Activated CD8-positive, alpha-beta memory T cell treated with anti-CD3 and anti-CD28 coated beads for 4 hours (primary cell): ENCODE results near the gene ERRFI1.
"Not testable (repeated sequence)": the region's sequence is repeated elsewhere in the genome, so short reads cannot be mapped to it uniquely, and the experiment has no call there.

Experiments
- DNase-seq, 2 donors: peaks; one replicate each; pipeline ENCODE4 v3.0.0-alpha.2; 2020; ENCODE audit warnings: low read depth in 2 of 2

ERRFI1 gene

DNA sequence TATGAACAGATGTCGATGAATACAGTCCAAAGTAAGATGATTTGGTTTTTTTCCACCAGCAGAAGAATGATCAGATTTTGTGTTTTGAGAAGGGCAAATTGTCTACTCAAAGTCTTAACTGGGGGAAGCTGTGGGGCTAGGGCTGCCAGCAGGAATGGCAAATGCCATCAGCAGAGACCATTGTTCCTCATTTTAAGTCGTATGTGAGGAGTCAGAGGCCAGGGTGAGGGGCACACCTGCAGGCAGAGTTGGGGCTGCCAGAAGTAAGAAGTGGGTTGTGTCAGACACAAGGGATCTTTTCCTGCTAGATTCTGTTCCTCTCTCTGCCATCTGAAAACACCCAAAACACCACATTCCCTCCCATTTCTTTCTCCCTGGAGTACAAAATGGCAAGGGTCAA, 55.9 kb downstream of the ERRFI1 start:
- DNase-seq = no peak

DNA sequence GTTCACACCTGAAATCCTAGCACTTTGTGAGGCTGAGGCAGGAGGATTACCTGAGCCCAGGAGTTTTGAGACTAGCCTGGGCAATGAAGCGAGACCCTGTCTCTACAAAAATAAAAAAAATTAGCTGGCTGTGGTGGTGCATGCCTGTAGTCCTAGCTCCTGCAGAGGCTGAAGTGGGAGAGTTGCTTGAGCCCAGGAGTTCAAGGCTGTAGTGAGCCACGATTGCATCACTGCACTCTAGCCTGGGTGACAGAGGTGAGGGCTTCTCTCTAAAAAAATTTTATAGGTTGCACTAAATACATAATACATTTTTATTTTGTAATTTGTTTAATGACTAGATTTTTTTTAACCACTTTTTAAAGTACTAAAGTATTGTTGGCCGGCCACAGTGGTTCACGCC, 58.5 kb downstream of the ERRFI1 start:
- DNase-seq = no peak

DNA sequence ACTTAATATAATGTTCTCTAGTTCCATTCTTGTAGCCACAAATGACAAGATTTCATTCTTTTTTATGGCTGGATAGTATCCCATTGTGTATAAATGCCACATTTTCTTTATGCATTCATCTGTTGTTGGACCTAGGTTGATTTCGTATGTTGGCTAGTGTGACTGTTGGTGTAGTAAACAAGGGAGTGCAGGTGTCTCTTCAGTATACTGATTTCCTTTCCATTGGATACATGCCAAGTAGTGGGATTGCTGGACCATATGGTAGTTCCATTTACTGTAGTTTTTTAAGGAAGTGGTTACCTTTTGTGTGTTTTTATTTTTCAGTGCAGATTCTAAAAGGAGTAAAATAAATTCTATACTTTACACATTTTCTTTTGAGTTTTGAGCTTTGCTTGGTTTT, 58.9 kb downstream of the ERRFI1 start:
- DNase-seq = no peak

DNA sequence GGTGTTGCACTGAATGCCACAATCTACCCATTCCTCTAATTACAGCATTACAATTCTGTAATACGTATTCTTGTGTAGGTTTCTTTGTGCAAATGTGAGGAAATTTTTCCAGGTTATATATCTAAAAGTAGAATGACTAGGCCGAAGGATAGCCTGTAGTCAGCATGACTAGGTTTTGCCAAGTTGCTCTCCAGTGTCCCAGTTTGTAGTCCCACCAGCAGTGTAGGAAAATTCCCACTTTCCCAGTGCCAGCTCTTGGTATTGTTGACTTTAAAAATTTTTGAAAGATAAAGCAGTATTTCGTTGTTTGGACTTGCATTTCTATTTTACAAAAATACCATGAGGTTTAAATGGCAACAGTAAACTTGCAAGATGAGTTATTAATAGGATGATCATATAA, 61.6 kb downstream of the ERRFI1 start:
- DNase-seq = no peak

GRCh38 chr1:7963841-7964240, 62.3 kb downstream of the ERRFI1 start:
- DNase-seq = not testable (repeated sequence)

- DNase-seq = not testable (repeated sequence)
Measured at GRCh38 chr1:7963378-7963730, 62.8 kb downstream of the ERRFI1 start.

- DNase-seq = no peak
Measured at GRCh38 chr1:7962636-7963377, 63.3 kb downstream of the ERRFI1 start.

- peak; percentile 16 to 35 for DNase-seq
Measured at GRCh38 chr1:7962014-7962335, 64.1 kb downstream of the ERRFI1 start.
